Colon (tissue), 2 donors: ENCODE measurements around the gene MICAL3.
"Not testable (repeated sequence)": the region's sequence is repeated elsewhere in the genome, so short reads cannot be mapped to it uniquely, and the experiment has no call there.

ENCODE experiments used
- FAIRE-seq: peaks from 2 replicates; lab custom pipeline; 2012; peaks lifted over from hg19 to GRCh38; lab: Jason Lieb, UNC
- donor health status: control.
- donor health status: control.

Gene MICAL3

DNA sequence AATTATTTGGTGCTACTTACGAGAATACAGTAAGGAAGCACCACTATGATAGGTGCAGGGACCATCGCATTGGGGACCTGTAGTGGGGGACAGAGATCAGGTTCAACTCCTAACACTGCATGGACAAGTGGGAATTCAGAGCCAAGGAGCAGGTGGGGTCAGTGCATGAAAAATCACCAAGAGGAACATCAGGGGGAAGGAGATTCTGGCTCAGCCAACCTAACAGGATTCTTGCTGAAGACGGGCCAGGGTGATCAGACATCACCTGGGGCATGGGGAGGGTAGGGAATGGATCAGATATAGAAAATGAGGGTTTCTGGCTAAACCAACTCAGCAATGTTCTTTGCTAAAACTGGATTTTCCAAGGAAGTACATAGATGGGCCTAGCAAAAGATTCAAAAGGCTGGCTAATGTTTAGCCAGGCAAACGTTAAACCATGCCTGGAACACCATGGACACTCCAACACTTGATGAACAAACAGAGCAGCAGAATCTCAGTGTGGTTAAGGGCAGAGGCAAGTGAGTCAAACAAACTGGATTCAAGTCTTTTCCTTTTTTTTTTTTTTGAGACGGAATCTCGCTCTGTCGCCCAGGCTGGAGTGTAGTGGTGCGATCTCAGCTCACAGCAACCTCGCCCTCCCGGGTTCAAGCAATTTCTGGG, 70.0 kb downstream of the MICAL3 start:
- FAIRE-seq = no peak

DNA sequence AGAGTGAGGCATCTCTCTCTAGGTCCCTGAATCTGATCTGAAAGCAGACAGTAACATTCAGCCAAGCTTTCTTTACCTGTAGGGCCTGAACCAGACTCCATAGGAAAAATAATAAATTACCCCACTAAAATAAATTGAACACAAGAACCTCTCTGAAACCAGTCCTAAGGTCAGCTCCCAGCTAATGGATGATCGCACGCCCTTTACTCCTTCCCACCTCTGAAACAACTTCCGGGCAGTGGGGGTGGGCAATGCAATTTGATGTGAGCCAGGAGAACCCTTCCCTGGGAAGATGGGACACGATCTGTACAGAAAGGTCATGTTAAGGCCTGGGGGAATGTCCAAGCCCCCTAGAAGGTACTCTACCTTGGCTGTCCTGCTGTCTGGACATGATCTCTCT, 71.2 kb downstream of the MICAL3 start:
- FAIRE-seq = no peak

DNA sequence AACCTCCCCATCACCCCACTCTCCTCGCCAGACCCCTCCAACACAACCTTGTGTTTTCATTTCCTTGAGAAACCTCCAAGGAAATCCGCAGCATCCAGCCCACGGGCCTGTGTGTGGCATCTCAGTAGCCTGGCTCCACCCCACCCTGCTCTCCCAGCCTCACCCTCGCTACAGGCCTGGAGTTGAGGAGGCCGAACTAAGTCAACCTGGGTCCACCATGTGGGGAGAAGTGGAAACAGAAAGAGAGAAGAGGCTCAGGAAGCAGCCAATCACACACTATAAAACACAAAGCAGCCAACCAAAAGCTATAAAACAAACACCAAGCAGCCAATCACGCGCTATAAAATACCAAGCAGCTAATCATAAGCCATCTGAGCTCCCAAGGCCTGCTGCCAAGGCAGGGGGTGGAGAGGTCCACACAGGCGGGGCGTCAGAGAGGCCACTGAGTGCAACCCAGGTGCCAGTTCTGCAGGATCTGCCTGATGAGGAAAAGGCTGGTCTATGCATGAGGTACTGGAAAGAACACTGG, 72.0 kb downstream of the MICAL3 start:
- FAIRE-seq = no peak

DNA sequence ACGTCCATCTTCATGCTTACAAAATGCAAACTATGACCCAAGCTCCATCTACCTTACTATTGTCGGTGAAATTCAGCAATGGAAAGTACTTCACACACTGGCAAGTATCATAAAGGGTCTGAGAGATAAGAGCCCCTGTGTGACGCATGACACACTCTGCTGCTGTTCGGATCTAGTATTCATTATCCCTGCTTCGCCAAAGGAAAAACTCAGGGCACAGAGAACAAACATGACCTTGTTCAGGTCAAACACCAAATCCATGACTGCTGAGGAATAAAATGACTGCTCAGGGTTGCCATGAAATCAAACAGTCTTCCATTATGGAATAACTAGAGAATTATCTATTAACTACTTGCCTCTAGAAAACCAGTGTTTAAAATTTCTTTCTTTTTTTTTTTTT, 73.0 kb downstream of the MICAL3 start:
- FAIRE-seq = no peak

DNA sequence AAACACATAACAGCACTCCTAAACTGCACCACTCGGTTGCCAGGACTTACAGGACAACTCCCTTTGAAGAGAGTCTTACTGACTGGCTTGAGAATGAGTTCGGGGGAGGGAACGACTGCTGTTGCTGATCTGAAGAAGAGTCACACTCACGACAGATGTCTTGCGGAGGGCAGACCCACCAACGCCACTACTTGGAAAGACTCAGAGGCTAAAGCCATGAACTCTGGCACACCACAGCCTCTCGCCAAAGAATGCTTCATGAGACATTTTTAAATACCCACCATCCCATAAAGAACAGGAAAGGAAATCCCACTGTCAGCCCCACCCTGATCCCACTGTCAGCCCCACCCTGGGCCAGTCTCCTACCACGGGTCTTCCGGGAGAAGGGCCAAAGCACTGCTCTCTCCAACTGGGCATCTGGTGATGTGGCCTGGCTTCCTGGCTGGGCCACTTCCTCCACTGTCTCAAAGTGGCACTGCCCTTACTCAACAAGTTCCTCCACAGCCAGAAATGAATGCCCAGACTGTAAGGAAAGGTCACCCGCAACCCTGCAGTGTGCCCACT, 73.6 kb downstream of the MICAL3 start:
- FAIRE-seq = no peak

DNA sequence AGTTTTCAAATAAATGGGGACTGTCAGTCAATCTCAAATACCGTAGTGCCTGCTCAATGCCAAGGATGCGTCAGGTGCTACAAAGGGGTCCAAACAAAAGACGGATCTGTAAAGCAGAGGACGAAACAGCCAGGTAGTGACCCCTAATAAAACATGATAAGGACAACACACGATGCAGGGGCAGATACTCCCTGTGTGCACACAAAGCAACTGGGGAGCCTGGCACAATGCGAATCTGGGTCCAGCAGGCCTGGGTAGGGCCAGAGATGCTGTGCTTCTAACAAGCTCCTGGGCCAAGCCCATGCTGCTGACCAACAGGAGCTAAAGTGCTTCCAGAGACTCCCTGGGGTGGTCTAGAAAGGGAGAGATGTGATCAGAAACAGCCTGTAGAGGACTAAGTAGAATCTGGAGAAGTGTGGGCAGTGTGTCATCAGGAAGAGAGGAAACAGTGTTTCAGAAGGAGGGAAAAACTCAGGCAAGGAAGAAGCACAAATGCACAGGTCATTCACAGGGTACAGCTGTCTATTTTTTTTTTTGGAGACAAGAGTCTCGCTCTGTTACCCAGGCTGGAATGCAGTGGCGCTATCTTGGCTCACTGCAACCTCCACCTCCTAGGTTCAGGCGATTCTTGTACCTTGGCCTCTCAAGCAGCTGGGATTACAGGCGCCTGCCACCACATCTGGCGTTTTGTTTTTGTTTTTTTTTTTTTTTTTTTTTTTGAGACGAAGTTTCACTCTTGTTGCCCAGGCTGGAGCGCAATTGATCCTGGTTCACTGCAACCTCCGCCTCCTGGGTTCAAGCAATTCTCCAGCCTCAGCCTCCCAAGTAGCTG, 74.5 kb downstream of the MICAL3 start:
- FAIRE-seq = no peak

DNA sequence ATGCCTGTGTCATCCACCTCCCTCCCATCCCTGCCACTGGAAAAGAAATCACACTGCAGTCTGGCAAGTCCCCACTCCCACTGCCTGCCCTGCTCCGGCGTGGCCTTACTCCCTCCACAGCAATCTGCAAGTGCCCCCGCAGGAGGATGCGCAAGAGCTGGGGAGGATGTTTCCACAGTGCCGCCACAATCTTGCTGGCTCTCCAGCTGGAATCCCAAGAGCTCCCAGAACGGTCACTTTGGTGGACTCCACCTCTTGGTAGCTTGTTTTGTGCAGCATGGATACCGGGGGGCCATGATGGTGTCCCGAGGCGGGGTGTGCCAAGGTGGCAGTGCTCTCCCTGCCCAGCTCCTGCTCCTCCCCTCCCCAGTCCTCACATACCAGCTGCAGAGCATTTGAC, 76.3 kb downstream of the MICAL3 start:
- FAIRE-seq = no peak

DNA sequence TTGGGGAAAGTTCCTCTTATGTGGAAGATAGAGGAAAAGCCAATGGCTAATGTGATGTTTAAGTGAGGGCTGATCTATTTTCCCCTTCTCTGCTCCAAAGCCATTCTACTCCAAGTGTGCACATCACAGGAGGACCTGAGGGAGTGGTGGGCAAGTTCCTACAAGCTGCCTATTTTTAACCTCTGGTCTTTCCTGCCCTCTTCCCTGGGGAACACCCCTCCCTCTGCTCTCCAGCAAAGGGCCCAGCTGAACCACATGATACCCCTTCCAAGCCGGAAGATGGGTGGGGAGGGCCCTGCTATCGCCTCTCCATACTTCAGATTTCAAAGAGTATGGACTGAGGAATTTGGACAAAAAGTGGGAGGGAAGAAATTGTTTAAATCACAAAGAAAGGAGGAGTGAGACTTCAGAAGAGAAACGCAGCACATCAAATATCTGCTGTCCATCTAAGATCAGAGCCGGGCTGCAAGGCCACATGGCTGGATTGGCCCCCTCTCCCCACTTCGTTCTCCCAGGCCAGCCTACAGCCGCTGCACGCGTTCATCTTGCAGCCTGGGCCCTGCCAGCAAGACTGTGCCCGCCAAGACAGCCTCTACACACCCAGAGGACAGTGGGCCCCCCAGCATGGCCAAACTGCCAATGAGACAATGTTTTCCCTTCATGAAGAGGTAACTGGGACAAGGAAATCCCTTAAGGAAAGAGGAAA, 77.5 kb downstream of the MICAL3 start:
- no peak for FAIRE-seq

DNA sequence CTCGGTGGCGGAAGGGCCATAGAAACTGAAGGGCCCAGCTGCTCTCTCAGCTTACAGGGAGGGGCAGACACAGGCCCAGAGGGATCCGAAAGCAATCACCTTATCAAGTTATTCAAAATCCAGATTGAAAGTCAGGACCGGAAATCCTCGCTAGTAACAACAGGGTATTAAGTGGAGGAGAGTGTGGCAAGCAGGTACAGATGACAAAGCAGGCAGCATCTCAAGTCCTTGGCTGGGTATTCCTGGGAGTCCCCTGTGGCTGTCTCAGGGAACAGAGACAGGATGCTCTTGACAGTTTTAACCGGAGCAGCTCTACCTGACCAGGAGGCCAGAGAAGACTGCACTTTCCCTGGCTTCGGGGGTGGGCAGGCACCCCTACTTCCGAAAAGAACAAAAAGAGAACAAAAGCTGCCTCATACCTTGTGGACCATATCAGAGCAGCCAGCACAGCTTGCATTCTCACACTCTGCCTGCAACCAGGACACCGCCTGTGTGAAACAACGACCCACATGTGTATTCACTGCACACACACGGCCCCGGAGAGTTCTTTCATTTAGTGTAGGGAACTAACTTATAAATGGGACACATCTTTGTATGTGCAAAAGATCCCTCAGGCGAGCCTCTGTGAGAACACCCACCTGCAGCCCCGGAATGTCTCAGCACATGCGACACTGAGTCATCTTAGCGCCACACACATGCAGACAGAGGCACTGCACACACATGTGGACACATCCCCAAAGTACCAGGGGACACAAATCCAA, 78.3 kb downstream of the MICAL3 start:
- FAIRE-seq = no peak

DNA sequence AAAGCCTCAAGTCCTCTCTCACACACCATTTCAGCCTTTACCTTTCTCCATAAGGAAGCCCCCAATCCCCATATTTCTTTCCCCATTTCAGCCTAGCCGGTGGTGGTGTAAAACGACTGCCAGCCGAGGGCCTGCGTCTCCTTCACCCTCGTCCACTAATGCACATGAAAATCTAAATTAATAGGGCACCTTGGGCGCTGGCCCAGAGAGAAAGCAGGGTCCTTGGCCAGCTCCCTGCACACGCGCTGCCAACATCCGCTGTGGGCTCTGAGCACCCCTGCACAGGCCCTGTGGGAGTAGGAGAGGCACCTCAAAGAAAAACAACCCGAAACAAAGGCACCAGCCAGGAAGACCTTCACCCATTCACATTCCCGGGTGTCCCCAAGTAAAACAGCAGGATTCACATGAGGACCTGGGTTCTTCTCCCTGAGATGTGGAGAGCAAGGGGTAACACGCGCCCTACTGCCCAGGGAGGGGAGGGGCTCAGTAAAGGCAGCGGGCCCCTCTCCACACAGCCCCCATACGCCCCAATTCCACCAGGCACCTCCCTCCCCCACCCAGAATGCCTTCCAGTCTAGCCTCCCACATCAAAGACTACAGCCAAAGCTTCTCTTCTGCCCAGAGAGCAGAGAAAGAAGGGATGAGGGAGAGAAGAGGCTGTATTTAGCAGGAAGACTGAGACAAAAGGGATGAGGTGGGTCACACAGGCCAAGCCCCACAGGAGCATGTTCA, 79.0 kb downstream of the MICAL3 start:
- no peak for FAIRE-seq

DNA sequence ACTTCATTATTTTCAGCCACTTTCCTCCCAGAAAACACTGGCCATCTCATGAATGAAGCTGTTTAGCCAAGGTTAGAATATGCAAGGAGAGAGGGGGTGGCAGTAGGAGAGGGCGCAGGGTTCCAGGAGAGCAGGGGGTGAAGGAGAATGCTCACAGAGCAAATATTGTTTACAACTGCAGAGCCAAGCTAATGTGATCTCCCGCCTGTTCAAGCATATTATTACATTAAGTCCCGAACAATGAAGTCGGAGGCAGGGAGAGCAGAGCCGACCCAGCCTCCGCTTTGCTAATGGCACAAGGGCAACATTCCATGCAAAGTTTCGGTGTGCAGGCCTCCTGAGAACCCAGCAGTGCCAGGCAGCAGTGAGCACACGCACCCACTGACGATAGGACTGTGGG, 80.1 kb downstream of the MICAL3 start:
- no peak for FAIRE-seq

DNA sequence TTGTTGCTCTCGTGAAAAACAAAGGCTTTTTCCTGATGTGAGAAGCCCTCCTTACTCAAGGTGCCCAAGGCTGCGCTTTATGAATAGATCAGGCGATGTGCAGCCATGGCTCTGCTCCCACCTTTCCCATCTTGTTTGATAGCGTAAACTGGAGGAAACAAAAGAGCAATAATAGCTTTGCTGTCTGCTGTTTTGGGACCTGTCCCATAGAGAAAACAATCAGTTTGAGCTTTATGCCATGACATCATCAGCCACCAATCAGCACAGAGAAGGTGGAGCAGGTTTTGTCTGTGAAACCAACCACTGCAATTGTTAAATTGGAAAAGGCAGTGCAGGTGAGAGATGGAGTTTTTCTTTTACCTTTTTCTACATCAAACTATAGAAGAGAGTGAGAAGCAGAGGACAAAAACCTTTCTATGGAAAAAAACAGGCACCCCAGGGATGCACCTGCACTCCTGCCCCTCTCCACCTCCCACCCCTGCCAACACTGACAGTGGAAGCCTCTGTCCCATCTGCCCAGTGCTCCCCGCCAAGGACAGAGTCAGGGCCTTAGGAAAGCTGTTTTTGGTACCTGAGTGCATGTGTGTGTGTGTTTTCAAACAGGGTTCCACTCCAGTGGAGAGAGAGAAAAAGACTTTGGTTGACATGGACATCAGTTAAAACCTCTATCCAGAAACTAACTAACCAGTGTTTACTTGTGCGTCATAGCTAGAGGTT, 80.7 kb downstream of the MICAL3 start:
- no peak for FAIRE-seq

DNA sequence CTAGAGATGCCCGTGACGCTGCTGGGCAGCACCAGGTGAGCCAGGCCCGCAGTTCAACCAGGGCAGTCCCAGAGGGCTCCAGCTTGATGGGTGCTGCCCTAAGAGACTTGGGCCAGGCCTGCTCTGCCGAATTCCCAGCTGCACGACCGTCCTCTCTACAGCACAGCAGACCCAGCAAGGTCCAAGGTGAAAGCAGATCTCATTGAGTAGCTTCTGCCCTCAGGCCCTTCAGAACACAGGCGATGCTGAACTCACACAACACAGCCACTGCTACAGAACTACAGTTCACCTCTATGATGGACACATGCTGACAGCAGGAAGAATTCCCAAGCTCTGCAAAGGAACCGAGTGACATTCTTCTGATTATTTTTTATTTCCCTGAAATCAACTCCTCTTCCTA, 81.6 kb downstream of the MICAL3 start:
- no peak for FAIRE-seq

DNA sequence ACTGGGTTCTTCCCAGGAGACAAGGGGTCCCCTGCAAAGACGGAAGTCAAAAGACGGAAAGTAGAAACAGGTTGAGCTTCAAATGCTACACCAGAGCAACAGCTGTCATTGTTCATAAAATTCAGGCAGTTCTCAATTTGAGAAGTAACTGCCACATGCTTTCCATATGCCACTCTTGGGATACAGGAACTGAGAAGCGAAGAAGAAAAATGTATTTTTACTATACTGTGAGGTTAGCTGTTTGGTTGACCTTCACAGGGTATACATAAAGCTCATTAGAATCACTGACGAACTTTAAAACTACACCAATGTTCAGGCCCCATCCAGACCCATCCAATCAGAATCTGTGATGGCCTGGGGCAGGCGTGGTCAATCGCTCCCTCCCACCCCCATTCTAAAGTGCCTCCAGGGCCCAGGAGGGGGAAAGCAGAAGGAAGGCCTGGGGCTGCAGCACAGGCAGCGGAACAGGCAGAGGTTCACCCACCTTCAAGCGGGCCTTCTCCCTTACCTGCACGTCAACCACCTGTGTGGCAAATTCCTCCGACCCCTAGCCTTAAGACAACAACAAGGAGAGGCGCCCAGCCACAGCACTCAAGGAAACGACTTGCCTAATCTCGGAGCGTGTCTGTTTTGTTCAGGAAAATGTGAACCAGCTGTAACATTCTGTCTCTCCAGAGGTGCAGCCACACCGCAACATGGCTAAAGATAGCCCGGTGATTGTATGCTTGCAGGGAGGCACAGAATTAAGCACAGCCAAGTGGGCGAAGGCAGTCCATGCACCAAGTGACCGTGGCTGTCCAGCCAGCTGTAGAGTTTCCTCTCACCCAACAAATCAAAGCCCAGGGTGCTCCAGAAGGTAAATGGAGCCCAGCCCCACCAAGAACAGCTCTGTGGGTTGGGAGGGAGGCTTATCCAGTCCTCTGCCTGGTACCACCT, 82.6 kb downstream of the MICAL3 start:
- FAIRE-seq = no peak

DNA sequence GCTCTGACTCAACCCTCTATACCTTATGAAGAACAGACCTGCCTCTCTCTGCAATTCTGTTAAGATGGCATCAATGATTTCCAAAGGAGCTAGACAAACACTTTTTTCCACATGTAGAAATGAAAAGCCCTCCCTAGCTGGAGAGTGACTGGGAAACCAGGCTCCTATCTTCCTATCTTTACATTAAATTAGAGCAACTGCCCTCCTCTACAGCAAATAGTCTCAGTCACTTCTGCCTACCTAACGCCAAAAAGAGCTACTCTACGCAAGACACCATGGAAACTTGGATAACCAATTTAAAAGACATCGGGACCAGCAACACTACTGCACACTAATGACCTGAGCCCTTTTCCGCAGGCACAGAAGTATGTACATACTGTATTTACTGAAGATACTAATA, 84.8 kb downstream of the MICAL3 start:
- FAIRE-seq = no peak

DNA sequence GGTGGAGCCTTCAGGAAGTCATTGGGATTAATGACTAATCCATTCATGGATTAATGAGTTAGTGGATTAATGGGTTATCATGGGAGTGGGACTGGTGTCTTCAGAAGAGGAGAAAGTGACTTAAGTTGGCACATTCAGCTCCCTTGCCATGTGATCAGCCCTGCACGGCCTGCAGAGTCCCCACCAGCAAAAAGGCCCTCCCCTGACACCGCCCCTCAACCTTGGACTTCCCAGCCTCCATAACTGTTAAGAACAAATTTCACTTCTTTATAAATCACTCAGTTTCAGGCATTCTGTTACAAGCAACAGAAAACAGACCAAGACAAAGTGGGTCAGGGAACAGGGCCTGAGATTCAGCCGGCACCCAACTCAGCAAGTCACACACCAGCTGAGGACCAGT, 85.3 kb downstream of the MICAL3 start:
- no peak for FAIRE-seq

DNA sequence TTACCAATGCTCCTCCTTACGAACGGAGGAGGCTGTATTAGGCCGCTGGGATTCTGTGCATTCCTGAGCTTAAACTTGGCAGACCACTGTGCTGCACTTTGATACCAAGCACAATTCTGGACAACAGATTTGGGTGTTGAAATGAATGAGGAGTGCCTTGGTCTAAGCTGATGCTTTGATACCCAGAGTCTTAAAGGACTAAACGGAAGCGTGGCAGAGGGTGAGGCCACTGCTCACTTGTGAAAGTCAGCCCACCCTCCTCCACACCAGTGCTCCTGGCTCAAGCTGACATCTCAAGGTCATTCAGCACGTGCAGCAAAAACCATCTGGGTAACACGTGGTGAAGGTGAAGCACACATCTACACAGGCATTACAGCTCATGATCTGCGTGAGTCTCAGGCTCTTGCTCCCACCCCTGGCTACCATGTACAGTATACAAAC, 85.9 kb downstream of the MICAL3 start:
- no peak for FAIRE-seq

DNA sequence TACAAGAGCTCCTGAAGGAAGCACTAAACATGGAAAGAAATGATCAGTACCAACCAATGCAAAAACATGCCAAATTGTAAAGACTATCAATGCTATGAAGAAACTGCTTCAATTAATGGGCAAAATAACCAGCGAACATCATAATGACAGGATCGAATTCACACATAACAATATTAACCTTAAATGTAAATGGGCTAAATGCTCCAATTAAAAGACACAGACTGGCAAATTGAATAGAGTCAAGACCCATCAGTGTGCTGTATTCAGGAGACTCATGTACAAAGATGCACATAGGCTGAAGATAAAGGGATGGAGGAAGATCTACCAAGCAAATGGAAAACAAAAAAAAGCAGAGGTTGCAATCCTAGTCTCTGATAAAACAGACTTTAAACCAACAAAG, 91.9 kb downstream of the MICAL3 start:
- FAIRE-seq = not testable (repeated sequence)

DNA sequence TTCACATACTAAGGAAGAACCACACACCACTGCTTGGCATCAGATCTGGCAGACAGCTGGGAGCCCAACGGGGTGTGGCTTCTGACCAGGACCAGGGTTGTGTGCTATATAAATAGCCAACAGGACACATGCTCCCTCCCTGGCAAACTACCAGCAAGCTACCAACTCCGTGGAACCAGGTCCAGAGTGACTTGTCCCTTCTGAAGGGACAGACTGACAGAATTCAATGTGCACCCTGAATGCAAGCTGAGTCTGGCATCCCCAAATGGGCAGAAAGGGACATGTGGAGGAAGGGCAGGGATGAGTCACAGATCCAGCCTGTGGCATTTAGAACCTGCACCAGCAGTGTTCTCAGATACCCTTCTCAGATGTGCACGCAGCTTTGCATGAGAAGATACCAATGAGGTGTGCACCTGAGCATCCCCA, 92.9 kb downstream of the MICAL3 start:
- FAIRE-seq = no peak
